ENCODE measurements around the gene SRSF2.
"Not testable (repeated sequence)": the region's sequence is repeated elsewhere in the genome, so short reads cannot be mapped to it uniquely, and the experiment has no call there.

The SRSF2 gene, protein sequence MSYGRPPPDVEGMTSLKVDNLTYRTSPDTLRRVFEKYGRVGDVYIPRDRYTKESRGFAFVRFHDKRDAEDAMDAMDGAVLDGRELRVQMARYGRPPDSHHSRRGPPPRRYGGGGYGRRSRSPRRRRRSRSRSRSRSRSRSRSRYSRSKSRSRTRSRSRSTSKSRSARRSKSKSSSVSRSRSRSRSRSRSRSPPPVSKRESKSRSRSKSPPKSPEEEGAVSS

DNA sequence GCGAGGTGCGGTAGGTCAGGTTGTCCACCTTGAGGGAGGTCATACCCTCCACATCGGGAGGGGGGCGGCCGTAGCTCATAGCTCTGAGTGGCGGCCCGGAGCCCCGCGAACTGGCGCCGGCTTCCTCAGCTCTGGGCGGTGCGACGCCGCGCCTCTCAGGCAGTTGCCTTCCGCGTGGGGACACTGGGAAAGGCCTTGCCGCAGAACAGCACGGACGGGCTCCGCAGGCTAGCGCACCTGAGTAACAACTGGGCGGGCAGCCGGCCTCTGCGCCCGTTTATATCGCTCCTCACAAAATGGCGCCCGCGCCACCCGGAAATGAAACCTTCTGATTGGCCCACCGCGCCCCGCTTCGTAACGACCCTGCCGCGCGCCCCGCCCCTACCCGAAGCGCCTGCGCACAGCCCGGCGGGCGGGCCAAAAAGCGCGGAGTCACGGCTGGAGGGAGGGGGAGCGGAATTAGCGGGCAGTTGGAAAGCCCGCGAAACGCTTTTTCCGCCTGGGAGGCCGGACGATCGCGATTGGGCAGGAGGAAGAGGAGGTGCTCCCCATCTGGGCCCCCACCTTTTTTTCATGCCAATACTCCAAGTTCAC is at the start of gene SRSF2:
TSS of gene SRSF2 (minus strand) at position 250 of the 594 bp plus-strand sequence. CDS start at position 79, 171 bp downstream.
- peak; percentile 96 for DNase-seq

DNA sequence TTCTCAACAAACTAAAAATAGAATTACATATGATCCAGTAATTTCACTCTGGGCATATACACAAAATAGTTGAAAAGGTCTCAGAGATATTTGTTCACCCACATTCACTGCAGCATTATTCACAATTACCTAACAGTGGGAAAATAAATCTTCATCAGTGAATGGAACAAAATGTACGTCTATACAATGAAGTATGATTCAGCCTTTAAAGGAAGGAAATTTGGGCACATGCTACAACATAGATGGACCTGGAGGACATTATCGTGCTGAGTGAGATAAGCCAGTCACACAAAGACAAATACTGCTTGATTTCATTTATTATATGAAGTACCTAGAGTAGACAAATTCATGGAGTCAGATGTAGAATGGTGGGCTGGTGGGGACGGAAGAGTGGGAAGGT is 47.8 kb upstream of the SRSF2 start:
- DNase-seq = no peak

DNA sequence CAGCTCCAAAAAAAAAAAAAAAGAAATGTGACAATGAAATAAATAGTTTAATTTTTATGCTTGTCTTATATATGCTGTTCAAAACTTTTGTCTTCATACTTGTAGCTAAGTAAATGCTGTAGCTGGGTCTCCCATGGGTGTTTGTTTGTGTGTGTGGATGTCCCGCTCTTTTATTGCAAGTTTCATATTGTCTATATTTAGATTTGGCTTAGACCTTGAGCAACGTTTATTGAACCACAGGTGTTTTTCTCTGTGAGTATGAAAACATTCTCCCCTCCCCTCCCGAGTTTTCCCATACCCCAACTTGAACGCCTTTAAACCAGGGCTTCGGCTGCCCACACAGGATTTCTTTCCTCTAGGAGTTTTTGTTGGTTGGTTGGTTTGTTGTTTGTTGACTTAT is 46.0 kb upstream of the SRSF2 start:
- DNase-seq = no peak

DNA sequence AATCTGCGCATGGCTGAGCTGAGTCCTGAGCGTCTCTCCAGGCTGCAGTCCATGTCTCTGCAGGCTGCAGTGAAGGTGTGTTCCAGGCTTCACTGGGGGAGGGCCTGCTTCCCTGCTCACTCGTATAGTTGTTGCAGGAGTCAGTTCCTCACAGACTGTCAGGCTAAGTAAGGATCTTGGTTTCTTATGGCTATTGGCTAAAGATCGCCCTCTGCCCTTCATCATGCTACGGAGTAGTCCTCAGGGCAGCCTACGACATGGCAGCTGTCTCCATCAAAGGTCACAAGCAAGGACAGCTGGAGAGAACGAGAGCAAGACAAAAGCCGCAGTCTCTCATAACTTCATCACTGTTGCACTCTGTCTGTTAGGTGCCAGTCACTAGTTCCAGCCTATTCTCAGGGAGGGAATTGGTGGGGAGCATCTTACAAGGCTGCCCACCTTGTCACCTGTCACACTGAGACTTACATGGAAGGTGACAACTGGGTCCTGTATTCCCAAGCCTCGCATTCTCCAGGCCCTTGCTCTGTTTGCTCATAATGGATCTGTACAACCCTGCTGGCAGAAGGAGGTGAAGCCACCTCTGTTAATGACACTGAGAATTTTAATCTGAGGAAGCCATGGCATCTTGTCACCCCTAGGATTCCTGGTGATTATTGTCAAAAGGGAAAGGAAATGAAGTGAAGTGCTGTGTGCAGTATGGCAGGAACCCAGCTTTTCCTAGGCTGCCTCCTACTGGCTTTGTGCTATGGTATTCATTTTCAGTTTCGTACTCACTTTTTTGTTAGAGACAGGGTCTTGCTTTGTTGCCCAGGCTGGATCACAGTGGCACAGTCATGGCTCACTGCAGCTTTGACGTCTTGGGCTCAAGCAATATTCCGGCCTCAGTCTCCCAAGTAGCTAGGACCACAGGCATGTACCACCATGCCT is 44.2 kb upstream of the SRSF2 start:
- no peak for DNase-seq

DNA sequence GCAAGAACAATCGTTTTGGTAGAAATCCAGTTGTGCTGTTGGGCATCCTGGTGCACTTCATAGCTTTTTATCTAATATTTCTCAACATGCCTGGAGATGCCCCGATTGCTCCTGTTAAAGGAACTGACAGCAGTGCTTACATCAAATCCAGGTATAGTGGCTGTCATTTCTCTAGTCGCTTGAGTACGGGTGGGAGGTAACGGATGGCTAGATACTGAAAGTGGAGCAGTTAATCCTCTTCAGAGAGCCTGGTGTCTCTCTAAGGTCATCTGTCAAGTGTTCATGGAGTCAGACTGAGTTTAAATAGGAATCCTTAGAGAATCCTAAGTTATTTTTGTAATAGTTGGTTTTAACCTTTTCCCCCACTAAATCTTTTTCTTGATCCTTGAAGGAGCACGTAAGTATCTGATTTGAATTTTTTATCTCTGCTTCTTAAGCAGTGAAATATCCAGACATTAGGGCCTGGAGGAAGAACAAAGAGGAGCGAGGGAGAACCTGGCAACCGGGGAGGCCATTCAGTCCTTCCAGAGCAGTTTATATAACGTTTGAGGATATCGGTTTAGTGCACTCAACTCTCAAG is 38.0 kb upstream of the SRSF2 start:
- no peak for DNase-seq

DNA sequence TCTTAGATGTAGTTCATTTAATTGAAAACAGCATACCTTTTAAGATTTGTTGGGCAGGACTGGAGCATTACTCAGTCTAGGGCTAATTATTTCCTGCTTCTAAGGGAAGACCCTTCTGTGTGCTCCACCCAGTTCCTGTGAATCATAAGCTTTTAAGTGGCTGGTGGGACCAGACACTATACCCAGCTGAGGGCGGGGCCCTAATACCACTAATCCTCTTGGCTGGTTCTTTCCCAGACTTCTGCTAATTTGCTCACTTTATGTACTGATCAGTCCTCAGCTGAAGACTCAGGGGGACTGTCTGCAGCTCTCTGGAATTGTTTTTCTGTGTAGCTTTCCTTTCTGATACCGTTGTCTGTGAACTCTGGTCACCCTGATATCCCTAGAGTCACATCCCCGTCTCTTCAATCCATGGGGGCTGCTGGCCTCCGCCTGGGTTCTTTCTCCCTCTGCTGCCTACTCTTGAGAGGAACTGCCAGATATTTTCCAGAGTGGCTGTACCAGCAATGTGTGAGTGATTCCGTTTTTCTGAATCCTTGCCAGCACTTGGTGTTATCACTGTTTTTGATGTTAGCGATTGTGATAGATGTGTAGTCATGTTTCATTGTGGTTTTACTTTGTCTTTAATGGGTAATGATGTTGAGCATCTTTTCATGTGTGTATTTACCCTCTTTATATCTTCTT is 35.9 kb upstream of the SRSF2 start:
- DNase-seq = no peak

DNA sequence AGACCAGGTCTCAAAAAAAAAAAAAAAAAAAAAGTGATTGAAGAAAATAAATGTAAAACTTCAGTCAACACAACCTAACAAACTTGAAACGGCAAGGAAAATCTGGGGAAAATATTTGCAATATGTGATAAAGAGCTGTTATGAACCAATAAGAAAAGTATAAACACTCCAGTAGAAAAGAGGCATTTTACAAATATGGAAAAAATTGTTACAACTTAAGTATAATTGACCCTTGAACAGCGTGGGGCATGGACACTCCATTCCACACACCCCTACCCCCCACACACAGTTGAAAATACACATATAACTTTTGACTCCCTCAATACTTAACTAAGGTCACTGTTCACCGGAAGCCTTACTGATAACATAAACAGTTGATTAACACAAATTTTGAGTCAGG is 21.4 kb upstream of the SRSF2 start:
- no peak for DNase-seq

DNA sequence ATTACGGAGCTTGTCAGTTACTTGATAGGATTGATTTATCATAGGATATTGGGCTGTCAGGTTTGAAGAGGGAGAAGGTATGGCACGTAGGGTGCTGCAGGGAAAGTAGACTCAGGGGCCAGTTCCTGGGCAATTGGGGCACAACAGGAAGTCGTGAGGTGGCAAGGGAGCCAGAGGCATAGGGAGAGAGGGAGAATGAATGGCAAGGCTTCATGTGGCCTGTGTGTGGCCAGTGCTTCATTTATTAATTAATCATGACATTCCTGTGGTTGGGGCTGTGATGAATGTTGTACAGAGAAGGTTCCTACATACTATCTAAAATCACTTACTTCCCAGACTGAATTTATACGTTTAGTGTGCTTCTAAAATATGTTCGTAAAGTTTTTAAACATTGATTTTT is 20.1 kb upstream of the SRSF2 start:
- no peak for DNase-seq

DNA sequence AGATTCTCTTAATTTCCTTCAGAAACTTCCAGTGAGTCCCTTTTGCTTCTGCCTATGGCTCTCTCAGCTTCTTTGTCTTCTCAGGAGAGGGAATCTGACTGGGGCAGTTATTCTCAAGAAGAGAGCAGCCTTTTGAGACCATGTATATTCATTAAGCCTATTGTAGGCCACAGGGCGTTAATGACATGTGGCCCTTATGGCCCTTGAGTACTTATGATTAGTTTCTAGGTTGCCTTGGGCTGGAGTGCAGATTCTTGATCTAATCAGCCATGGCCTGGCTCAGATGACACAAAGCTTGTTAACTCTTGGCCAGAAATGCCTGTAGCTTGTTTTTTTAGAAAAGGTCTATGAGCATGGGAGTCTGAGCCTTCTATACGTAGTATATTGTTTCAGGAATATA is 18.2 kb upstream of the SRSF2 start:
- DNase-seq = no peak

DNA sequence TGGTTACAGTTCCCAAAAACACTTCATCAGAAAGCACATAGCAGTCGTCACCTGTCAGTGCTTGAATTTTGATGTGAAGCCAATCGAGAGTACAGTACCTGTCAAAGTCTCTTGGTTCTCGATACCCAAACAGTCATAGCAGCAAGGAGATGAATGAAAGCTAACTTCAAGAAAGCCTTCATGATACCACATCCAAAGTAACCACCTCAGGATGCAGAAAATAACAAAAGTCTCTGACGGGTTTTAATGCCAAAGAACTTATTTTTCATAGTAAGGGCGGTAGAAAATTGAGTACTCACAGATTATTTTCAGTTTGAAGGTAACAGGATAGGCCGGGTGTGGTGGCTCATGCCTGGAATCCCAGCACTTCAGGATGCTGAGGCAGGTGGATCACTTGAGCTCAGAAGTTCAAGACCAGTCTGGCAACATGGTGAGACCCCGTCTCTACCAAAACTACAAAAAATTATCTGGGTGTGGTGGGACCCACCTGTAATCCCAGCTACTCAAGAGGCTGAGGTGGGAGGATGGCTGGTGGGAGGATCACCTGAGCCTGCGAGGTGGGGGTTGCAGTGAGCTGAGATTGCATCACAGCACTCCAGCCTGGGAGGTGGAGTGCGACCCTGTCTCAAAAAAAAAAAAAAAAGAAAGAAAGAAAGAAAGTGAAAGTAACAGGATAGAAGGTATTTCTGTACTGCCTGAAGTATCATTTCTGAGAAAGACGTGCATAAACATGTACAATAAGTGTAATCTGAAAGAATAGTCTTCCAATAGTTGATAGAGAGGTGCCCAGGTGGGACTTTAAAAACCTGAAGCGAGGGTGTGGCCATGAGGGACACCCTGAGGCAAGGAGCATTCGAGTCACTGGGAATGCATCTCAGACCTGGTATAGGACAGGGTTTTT is 16.2 kb upstream of the SRSF2 start:
- no peak for DNase-seq

DNA sequence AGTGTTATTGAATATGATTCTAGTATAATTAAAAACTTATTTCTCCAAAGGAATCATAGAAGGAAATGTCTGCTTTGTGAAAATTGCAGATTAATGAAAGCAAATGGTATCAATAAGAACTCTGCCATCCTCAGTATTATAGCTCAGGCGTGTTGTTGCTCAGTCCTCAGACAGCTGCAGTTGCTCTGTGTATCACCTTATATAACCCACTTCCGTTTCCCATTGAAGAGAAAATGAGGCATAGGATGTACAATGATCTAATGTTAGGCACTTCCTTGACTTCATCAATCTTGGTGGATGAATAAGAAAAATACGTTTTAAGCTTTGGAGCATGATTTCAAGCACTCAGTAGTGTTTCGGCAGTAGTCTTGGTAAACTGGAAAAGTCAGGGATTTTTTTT is 14.9 kb upstream of the SRSF2 start:
- DNase-seq = no peak

DNA sequence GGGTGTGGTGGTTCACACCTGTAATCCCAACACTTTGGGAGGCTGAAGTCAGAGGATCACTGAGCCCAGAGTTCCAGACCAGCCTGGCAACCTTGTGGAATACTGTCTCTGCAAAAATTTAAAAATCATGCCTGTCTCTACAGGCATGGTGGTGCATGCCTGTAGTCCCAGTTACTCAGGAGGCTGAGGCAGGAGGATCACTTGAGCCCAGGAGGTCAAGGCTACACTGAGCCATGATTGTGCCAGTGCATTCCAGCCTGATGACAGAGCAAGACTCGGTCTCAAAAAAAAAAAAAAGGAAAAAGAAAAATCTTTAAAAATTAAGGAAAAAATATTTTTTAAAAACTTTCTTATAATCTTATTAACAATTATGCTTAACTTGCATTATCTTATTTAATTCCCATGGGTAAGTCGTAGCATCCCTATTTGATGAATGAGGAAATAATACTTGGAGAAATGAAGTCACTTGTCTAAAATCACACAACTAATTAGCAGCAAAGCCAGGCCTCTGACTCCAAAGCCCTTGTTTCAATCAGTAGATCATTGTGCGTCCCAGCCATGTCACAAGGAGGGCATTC is 14.4 kb upstream of the SRSF2 start:
- DNase-seq = no peak

DNA sequence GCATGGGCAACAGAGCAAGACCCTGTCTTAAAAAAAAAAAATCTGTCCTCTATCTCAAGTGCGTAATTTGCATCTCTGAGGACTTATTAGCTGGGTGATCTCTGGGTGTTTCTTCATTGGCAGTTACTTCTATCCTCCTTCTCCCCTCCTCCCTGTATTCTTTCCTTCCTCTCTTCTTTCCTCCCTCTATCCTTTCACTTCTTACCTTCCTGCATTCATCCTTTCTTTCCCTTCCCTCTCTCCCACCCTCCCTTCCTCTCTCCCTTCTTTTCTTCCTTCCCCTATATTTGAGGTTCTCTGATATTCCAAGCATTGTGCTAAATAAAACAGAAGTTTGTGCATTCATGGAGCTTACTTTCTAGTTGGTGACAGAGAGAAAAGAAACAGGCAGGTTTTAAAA is 11.5 kb upstream of the SRSF2 start:
- DNase-seq = no peak

DNA sequence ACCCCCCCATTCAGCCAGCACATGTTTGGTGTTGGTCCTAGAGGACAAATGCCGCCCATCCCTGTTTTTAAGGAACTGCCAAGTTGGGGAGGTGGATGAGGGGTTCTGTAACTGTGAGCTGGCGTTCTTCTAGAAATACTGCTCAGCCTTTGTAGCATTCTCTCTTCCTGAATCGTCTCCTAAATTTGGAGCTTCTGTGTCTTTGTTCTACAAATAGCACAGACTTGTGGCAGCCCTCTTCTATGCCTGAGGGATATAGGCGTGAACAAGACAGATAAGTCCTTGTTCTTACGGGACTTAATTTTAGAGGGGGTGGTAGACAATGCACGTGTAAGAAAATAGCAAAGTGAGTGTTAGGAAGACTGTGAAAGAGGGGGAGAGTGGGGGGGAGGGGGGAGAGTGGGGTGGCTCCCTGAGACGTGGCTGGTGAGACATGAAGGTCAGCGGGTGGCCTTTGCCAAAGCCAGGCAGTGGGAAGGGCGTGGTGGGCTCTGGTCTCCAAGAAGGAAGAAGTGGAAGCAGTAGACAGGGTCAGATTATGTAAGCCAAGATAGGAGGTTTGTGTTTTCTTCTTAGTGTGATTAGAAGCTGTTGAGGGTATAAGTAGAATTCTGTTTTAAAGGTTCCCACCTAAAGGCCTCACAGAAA is 10.7 kb upstream of the SRSF2 start:
- DNase-seq = no peak

DNA sequence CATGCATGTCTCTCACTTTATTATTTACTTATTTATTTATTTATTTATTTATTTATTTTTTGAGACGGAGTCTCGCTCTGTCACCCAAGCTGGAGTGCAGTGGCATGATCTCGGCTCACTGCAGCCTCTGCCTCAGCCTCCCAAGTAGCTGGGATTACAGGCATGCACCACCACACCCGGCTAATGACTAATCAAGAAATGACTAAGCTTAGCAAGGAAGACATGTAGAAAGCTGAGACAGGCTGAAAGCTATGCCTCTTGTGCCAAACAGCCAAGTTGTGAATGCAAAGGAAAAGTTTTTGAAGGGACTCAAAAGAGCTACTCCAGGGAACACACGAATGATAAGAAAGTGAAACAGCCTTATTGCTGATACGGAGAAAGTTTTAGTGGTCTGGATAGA is 8.7 kb upstream of the SRSF2 start:
- not testable (repeated sequence) for DNase-seq

DNA sequence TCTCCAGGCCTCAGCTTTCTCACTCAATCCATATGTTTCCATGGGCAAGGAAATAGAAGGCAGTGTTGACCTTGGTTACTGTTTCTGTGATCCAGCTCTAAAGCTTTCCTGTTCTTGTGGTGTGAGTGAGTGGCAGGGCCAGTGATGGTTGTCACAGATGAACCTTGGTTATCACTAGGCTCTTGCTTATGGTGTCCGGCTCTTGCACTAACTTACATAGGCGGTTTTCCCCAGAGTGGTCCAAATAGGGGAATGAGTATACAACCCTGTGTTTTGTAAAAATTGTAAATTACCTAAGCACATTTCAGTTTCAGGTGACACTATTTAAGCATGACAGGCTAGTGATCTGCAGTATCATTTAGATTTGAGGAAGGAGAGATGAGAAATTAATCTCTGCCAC is 7.6 kb upstream of the SRSF2 start:
- no peak for DNase-seq

DNA sequence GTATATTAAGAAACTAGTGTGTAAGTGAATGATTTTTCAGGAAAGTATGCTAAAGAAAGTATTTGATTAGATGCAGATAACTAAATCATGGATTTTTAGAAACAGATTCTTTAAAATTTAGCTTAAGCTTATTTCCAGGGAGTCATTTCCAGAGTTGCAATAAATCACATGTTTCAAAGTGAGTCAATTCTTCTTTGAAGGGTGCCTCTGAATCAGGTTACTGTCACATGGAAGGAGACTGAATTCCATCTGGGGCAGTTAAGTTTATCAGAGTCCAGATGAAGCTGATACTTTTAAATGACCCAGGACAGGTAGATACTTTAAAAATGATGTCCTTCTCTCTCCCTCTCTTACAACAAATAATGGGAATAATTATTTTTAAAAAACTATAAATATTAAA is 5.8 kb upstream of the SRSF2 start:
- DNase-seq = no peak

DNA sequence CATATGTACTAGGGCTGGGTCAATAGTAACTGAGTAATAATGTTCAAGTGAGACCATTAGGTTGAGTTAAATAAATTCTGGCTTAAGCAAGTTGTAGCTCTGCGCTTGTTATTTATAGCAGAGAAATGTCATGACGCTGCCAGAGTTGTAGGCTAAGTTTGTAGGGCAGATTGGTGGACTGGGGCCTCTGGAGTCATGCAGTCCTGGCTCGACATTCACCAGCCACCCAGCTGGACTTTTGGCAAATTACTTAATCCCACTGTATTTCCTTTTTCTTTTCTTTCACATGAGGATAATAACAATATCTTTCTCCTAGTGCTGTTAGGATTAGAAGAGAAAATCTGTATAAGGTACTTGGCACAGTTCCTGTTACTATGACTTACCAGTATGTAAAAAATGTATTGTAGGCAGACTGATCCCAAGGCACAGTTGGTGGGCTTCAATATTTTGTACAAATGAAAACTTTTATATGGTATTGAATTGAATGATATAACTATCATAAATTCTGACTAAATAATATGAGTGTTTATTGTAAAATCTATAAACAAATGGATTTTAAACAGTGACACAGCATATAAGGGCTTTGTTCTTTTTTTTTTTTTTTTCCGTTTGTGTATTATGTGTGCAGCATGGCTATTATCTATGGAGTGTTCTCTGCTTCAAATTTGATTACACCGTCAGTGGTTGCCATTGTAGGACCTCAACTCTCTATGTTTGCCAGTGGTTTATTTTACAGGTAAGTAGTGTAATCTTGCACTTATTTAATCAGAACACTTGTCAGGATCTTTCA is 3.4 kb upstream of the SRSF2 start:
- no peak for DNase-seq

DNA sequence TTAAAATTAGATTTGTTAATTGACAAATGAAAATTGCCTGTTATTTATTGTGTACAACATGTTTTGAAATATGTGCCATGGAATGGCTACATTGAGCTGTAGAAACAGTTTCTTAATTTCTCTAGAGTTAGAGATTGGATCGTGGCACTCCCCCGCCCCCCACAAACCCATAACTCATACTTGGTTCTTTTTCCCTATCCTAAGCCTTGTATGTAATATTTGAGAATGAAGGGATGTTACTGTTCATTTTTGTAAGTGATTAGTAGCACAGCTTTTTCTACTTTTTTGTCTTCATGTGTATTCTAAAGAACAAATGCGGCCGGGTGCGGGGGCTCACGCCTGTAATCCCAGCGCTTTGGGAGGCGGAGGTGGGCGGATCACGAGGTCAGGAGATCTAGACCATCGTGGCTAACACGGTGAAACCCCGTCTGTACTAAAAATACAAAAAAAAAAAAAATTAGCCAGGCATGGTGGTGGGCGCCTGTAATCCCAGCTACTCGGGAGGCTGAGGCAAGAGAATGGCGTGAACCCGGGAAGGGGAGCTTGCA is 2.5 kb upstream of the SRSF2 start:
- DNase-seq = not testable (repeated sequence)

DNA sequence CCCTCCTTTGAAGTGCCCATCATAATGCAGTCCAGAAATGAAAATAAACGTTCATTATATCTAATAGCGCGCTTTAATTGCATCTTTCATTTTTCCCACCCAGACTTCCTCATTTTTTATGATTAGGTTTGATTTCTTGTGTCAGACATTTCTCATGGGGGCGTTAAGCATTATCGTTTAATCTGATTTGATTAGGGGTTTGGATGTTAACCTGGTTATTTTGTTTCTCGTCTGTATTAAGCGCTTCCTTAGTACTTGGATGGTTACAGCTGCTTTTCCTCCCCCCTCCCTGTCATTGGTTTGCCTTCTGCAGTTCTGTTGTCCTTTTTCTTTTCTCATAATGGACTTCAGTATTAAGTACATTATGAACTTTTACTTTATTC is 1.3 kb upstream of the SRSF2 start:
- DNase-seq = no peak
